HG03558 (cell line): ENCODE measurements around the gene ZBTB40.

Experiments
- ATAC-seq: cut with Tn5 transposase; IDR thresholded peaks from one replicate; pipeline ENCODE4 v1.9.1; 2021; ENCODE audit warnings: moderate number of reproducible peaks; ENCODE audit not compliant: unreplicated experiment; ENCODE audit errors: extremely low read depth

ZBTB40 gene

DNA sequence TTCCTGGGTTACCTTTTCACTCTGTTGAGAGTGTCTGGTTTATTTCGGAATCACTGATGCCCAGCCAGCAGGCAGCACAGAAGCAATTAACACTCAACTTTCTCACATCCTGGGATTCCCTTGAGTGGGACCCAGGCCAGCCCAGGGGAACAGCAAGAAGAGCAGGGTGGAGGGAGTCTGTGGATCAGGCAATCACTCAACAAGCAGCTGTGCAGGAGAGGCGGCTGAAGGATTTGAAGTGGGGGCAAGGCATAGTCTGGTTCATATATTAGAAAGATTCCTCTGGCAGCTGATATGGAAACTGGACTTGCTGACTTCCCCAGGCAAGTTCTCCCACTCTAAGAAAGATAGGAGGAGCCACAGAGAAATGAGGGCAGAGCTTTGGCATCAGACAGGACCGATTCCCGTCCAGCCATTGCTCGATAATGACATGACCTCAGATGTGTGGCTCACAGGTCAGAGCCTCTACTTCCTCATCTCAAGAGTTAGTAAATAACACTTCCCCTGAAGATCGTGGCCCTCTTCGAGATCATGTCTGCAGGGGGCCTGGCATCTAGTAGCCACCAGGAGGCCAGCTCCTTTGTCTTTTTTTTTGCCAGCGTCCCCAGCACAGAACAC, 124.0 kb downstream of the ZBTB40 start:
- ATAC-seq: no peak

DNA sequence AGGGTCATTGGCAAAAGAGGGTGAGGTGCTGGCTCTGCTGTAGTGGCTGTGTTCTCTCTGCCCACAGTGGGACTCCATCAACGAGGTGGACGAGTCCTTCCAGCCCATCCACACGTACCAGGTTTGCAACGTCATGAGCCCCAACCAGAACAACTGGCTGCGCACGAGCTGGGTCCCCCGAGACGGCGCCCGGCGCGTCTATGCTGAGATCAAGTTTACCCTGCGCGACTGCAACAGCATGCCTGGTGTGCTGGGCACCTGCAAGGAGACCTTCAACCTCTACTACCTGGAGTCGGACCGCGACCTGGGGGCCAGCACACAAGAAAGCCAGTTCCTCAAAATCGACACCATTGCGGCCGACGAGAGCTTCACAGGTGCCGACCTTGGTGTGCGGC, 124.5 kb downstream of the ZBTB40 start:
- no peak for ATAC-seq

DNA sequence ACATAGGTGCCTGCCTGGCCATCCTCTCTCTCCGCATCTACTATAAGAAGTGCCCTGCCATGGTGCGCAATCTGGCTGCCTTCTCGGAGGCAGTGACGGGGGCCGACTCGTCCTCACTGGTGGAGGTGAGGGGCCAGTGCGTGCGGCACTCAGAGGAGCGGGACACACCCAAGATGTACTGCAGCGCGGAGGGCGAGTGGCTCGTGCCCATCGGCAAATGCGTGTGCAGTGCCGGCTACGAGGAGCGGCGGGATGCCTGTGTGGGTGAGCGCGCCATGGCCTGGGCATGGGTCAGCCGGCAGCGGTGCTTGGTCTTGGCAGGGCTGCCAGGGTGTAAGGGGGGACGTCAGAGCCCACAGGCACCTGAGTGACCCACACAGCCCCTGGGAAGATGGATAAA, 125.0 kb downstream of the ZBTB40 start:
- no peak for ATAC-seq

GRCh38 chr1:22578732-22579361, 127.2 kb downstream of the ZBTB40 start:
- ATAC-seq: no peak

GRCh38 chr1:22579541-22580155, 128.0 kb downstream of the ZBTB40 start:
- no peak for ATAC-seq
